Cardiac muscle cell (in vitro differentiated cells and primary cell): ENCODE data around the gene CFAP65. TPM values are rescaled to one million over a fixed set of nuclear protein-coding genes. Genes with fewer than 3 reads are reported as not detected.
A peak's percentile ranks its signal among the peaks of the same experiment; 100 is the strongest.

Experiments
- DNase-seq, 2 donors: peaks; one replicate each; pipeline versions ENCODE4 v3.0.0 to v3.0.0-alpha.2; 2010 to 2017; ENCODE audit warnings: low read depth in 1 of 2, low spot score in 1 of 2
- H3K27ac ChIP-seq: fragments of 200-600 bp; sonication (generic); 2 replicates; pipeline ENCODE4 v1.5.1; 2016
- H3K27me3 ChIP-seq: fragments of 200-600 bp; sonication (generic); 2 replicates; pipeline ENCODE4 v1.6.0; 2016; ENCODE audit warnings: control low read depth
- H3K36me3 ChIP-seq: fragments of 200-600 bp; sonication (generic); 2 replicates; pipeline ENCODE4 v1.5.1; 2016; ENCODE audit warnings: control low read depth
- H3K4me1 ChIP-seq: fragments of 200-600 bp; sonication (generic); 2 replicates; pipeline ENCODE4 v1.8.1; 2017; ENCODE audit warnings: low read depth, mild to moderate bottlenecking, mixed run types
- H3K4me3 ChIP-seq: fragments of 200-600 bp; sonication (generic); 2 replicates; pipeline ENCODE4 v1.5.1; 2016; ENCODE audit warnings: mild to moderate bottlenecking
- H3K9me3 ChIP-seq: fragments of 200-600 bp; sonication (generic); 2 replicates; pipeline ENCODE4 v1.5.1; 2017; ENCODE audit warnings: low read depth, mild to moderate bottlenecking, control low read depth
- polyA plus RNA-seq: library from polyadenylated mRNA; unstranded; fragments of >200 nt; fragmentation: Nextera tagmentation; extraction: Ambion mirVana; gene quantifications from 2 replicates; pipeline ENCODE4 v1.2.1, GENCODE V29; 2016
- total RNA-seq: library from RNA; depleted of rRNA; stranded (reverse); fragments of >200 nt; gene quantifications from 2 replicates; pipeline ENCODE4 v1.2.3, GENCODE V29; 2016
- TF ChIP-seq, protein P1 (sequence below): IDR thresholded peaks from 2 replicates; pipeline ENCODE4 v1.5.1; 2012; ENCODE audit warnings: low read depth, mild to moderate bottlenecking, low read length

CFAP65 gene
- total and polyA plus RNA-seq, 2 experiments from 2014 or later: 0.45 to 2.2 TPM

- DNase-seq: no peak
- Histone ChIP-seq H3K36me3 (no peaks in the 10 kb centered on the region), H3K27me3 (peaks cover 100% of the 10 kb centered on the region), H3K27ac (no peak overlapping the region), H3K9me3 (no peaks in the 10 kb centered on the region), H3K4me1 (peaks cover 5% of the 10 kb centered on the region), H3K4me3 (no peak overlapping the region)
- TF ChIP-seq, protein P1, sequence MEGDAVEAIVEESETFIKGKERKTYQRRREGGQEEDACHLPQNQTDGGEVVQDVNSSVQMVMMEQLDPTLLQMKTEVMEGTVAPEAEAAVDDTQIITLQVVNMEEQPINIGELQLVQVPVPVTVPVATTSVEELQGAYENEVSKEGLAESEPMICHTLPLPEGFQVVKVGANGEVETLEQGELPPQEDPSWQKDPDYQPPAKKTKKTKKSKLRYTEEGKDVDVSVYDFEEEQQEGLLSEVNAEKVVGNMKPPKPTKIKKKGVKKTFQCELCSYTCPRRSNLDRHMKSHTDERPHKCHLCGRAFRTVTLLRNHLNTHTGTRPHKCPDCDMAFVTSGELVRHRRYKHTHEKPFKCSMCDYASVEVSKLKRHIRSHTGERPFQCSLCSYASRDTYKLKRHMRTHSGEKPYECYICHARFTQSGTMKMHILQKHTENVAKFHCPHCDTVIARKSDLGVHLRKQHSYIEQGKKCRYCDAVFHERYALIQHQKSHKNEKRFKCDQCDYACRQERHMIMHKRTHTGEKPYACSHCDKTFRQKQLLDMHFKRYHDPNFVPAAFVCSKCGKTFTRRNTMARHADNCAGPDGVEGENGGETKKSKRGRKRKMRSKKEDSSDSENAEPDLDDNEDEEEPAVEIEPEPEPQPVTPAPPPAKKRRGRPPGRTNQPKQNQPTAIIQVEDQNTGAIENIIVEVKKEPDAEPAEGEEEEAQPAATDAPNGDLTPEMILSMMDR: no peak
Measured at GRCh38 chr2:218986148-218986761, 55.1 kb downstream of the CFAP65 start.

GRCh38 chr2:218985325-218986091 lies 55.8 kb downstream of the CFAP65 start:
- H3K27me3 ChIP-seq: peaks cover 100% of the 10 kb centered on the region
- H3K9me3 ChIP-seq: no peaks in the 10 kb centered on the region
- peak overlapping the region; percentile 6 for H3K4me3 ChIP-seq
- peaks cover 5% of the 10 kb centered on the region for H3K4me1 ChIP-seq
- DNase-seq: no peak
- H3K27ac ChIP-seq: no peak overlapping the region
- TF ChIP-seq, protein P1: no peak
- no peaks in the 10 kb centered on the region for H3K36me3 ChIP-seq

DNA sequence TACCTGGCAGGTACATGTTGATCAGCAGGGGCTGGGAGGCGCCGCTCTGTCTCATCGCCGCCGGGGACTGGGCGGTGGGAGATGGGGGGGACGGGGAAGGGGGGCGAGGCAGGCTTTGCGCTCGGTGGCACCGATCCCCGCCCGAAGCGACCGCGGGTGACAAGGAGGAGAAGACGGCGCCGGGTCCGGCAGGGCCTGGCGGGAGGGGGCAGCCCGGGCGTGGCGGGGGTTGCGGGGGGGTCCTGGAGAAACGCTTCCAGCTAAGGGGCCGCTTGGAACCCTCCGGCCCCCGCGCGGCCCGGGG lies 56.3 kb downstream of the CFAP65 start, which contains the start of gene FEV:
TSS of gene FEV (minus strand) at position 164 of the 304 bp plus-strand sequence. CDS start at position 55, 109 bp downstream.
- TF ChIP-seq, protein P1: no peak
- H3K9me3 ChIP-seq: no peaks in the 10 kb centered on the region
- no peak for DNase-seq
- peaks cover 100% of the 10 kb centered on the region for H3K27me3 ChIP-seq
- peaks cover 5% of the 10 kb centered on the region for H3K4me1 ChIP-seq
- peak within 1 kb of the TSS; percentile 6 for H3K4me3 ChIP-seq
- H3K36me3 ChIP-seq: no peaks in the 10 kb centered on the region
- no peak within 1 kb of the TSS for H3K27ac ChIP-seq

DNA sequence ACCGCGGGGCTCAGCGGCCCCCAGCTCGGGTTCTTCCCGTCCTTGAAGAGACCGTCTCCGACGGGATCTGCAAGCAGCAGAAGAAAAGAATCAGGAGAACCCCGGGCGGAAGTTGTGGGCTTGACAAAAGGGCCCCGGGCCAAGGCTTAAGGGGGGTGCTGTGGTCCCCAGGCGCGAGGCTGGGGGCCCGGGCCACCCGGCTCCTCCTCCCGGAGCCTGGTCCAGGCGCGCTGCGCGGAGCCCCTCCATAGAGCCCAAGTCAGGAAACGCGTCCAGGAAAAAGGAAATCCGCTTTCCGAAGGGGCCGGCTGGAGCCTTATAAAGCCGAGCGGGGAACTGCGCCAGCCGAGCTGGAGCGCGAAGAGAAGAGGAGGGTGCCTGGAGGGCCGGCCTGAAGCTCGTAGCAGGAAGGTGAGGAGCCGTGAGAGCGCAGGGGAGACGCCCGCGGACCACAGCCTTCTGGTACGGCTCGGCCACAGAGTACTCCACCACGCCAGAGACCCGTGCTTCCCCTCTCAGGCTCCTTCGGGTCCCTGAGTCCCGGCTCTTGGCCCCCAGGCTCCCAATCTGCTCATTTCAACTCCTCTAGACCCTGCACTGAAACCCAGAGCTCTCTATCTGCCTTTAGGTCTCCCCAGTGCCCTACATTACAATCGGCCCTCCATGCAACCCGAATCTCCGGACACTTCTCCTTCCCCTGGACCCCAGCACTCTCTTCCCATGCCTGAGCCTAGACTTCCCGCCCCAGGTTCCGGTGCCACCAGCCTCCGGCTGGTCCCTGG lies 56.9 kb downstream of the CFAP65 start:
- no peaks in the 10 kb centered on the region for H3K9me3 ChIP-seq
- peak overlapping the region; percentile 6 for H3K4me3 ChIP-seq
- H3K27ac ChIP-seq: no peak overlapping the region
- TF ChIP-seq, protein P1: no peak
- peak in 1 of 2 donors; percentile 66 for DNase-seq
- no peaks in the 10 kb centered on the region for H3K36me3 ChIP-seq
- peaks cover 100% of the 10 kb centered on the region for H3K27me3 ChIP-seq
- H3K4me1 ChIP-seq: peaks cover 5% of the 10 kb centered on the region

DNA sequence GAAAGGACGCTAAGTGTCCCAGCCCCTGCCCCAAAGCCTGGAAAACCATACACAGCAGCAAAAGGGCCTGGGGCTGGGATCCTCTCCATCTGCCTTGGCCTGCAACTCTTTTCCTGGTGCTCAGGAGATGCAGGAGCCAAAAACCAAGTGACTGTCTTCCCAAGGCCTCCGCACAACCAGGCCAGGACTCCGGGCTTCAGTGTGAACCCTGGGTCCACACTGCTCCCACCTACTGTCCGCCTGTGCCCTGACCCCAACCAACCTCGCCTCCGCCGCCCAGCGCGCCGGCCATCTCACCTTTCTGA lies 57.4 kb downstream of the CFAP65 start:
- Histone ChIP-seq H3K4me3 (no peak overlapping the region), H3K27me3 (peaks cover 100% of the 10 kb centered on the region), H3K9me3 (no peaks in the 10 kb centered on the region), H3K27ac (no peak overlapping the region), H3K4me1 (peaks cover 5% of the 10 kb centered on the region), H3K36me3 (no peaks in the 10 kb centered on the region)
- TF ChIP-seq, protein P1: no peak
- DNase-seq: no peak
